Nephron progenitor cell (in vitro differentiated cells): ENCODE data around the gene GPSM1.

Experiments
- DNase-seq: peaks from one replicate; pipeline ENCODE4 v3.0.0; 2021
- H3K27ac Mint-ChIP-seq: 2 replicates; pipeline ENCODE4 v1.8.0; 2021; ENCODE audit warnings: mild to moderate bottlenecking, moderate library complexity, mixed read lengths
- H3K27me3 Mint-ChIP-seq: 2 replicates; pipeline ENCODE4 v1.8.0; 2021; ENCODE audit warnings: mild to moderate bottlenecking, low read depth, mixed read lengths; ENCODE audit not compliant: poor library complexity
- H3K36me3 Mint-ChIP-seq: 2 replicates; pipeline ENCODE4 v1.8.0; 2021; ENCODE audit warnings: low read depth, mixed read lengths
- H3K4me1 Mint-ChIP-seq: 2 replicates; pipeline ENCODE4 v1.8.0; 2021; ENCODE audit warnings: mixed read lengths
- H3K4me3 Mint-ChIP-seq: 2 replicates; pipeline ENCODE4 v1.8.0; 2021; ENCODE audit warnings: mild to moderate bottlenecking, moderate library complexity, mixed read lengths
- H3K9me3 Mint-ChIP-seq: 2 replicates; pipeline ENCODE4 v1.8.0; 2021; ENCODE audit warnings: mild to moderate bottlenecking, moderate library complexity, mixed read lengths
- TF ChIP-seq, protein P1 (sequence below): fragments of 200-600 bp; sonication (generic); IDR thresholded peaks from 2 replicates; pipeline ENCODE4 v1.5.0; 2021; ENCODE audit warnings: antibody characterized with exemption

Gene GPSM1

DNA sequence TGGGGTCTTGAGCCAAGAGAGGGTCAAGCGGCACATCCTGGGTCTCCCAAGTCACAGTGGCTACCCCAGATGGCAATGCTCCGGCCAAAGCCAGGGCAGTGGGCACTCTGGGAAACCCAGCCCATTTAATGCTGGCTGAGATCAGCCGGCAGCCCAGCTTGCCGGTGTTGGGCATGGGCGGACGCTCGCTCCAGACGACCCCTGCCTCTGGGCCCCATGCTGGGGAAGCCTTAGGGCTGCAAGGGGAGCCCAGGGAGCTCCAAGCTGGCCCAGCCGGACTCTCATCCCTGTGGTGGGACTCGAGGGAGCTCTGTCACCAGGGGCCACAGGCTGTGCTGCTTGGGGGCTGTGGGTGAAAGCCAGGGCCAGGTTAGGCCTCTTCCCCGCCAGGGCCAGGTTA is 52.1 kb downstream of the GPSM1 start:
- peaks cover 2% of the 10 kb centered on the region for H3K36me3 Mint-ChIP-seq
- peaks cover 5% of the 10 kb centered on the region for H3K4me1 Mint-ChIP-seq
- H3K27me3 Mint-ChIP-seq: peaks cover 1% of the 10 kb centered on the region
- H3K27ac Mint-ChIP-seq: no peak overlapping the region
- H3K9me3 Mint-ChIP-seq: no peaks in the 10 kb centered on the region
- H3K4me3 Mint-ChIP-seq: no peak overlapping the region
- no peak for DNase-seq
- TF ChIP-seq, protein P1, sequence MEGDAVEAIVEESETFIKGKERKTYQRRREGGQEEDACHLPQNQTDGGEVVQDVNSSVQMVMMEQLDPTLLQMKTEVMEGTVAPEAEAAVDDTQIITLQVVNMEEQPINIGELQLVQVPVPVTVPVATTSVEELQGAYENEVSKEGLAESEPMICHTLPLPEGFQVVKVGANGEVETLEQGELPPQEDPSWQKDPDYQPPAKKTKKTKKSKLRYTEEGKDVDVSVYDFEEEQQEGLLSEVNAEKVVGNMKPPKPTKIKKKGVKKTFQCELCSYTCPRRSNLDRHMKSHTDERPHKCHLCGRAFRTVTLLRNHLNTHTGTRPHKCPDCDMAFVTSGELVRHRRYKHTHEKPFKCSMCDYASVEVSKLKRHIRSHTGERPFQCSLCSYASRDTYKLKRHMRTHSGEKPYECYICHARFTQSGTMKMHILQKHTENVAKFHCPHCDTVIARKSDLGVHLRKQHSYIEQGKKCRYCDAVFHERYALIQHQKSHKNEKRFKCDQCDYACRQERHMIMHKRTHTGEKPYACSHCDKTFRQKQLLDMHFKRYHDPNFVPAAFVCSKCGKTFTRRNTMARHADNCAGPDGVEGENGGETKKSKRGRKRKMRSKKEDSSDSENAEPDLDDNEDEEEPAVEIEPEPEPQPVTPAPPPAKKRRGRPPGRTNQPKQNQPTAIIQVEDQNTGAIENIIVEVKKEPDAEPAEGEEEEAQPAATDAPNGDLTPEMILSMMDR: no peak

DNA sequence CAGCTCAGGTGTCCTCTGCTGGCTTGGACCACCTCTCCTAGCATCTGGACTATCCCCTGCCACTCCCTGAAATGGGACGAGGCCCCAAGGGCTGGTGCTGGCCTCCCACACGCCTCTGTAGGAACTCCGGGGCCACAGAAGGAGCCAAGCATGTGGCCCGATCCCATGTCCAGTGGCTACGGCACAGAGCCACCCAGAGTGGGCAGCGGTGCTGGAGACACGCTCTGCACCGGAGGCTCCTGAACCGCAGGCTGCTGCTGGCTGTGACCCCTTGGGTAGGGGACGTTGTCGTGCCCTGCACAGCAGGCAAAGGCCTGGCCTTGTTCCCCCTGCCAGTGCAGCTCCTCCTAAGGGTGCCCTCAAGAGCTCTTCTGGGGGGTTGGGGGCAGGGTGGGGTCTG is 52.6 kb downstream of the GPSM1 start:
- TF ChIP-seq, protein P1: no peak
- no peaks in the 10 kb centered on the region for H3K27me3 Mint-ChIP-seq
- no peak overlapping the region for H3K27ac Mint-ChIP-seq
- H3K4me1 Mint-ChIP-seq: peaks cover under 1% of the 10 kb centered on the region
- H3K9me3 Mint-ChIP-seq: no peaks in the 10 kb centered on the region
- DNase-seq: no peak
- peaks cover 7% of the 10 kb centered on the region for H3K36me3 Mint-ChIP-seq
- H3K4me3 Mint-ChIP-seq: no peak overlapping the region

DNA sequence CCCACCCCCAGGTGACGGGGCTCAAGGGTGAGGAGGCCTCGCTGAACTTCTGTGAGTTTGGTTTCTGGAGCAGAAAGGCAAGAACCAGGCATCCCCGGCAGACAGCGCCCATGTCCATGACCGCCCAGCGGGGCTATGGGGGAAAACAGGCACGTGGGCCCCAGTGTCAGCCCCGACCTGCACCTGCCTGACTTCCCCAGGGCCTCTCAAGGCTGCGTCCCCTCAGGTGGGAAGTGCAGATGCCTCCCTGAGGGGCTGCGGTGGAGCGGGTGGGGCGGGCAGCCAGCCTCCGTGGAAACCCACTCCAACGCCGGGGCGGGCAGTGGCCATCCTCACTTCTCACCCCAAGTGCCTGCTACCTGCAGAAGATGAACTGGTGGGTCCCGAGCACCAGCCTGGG is 53.0 kb downstream of the GPSM1 start:
- Mint-ChIP-seq H3K27ac (no peak overlapping the region), H3K36me3 (peaks cover 11% of the 10 kb centered on the region), H3K9me3 (no peaks in the 10 kb centered on the region), H3K4me3 (no peak overlapping the region), H3K27me3 (no peaks in the 10 kb centered on the region), H3K4me1 (no peaks in the 10 kb centered on the region)
- TF ChIP-seq, protein P1: no peak
- no peak for DNase-seq

DNA sequence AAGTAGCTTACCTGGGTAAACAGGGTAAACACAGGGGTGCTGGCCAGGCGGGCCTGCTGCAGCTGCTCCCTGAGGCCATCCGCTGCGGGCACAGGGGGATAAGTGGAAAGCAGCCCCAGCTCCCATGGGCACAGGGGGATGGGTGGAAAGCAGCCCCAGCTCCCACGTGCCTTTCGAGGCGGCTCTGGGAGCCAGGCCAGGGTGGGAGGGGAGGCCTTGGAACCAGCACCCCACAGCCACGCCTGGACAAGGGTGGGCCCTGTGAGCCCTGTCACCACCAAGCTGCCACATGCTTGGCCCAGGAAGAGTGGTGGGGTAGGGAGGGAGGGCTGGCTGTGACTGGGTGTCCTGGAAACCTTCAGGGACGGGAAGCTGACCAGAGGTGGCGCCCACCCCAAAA is 54.0 kb downstream of the GPSM1 start:
- Mint-ChIP-seq H3K36me3 (peaks cover 21% of the 10 kb centered on the region), H3K4me1 (no peaks in the 10 kb centered on the region)
- no peak for DNase-seq

DNA sequence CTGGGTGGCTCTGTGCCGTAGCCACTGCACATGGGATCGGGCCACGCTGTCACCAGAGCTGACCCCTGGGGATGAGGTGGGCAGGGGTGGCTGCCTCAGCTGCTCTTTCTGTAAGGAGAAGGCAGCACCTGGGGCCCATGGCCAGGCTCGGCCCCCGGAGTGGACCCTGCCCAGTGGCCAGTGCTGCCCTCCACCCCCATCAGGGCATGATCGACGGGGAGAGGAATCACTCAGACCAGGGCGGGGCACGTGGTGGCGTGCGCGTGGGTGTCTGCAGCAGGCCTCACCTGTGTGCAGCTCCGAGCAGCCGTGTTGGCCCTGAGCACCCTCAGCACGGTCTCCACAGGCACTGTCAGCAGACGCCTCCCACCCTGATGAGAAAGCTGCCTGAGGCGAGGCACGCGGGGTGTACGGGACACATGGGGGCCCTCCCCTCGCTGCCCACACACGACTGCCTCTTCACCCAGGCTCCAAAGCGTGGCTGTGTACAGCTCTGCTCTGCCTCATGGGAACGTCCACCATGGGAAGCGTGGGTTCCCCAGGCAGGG is 54.7 kb downstream of the GPSM1 start:
- H3K9me3 Mint-ChIP-seq: no peaks in the 10 kb centered on the region
- TF ChIP-seq, protein P1: no peak
- H3K4me1 Mint-ChIP-seq: no peaks in the 10 kb centered on the region

More for the DNA sequence above, 54.0 kb downstream of the GPSM1 start:
- TF ChIP-seq, protein P1: no peak
- H3K27me3 Mint-ChIP-seq: no peaks in the 10 kb centered on the region
- no peaks in the 10 kb centered on the region for H3K9me3 Mint-ChIP-seq
- no peak overlapping the region for H3K27ac Mint-ChIP-seq
- no peak overlapping the region for H3K4me3 Mint-ChIP-seq

DNA sequence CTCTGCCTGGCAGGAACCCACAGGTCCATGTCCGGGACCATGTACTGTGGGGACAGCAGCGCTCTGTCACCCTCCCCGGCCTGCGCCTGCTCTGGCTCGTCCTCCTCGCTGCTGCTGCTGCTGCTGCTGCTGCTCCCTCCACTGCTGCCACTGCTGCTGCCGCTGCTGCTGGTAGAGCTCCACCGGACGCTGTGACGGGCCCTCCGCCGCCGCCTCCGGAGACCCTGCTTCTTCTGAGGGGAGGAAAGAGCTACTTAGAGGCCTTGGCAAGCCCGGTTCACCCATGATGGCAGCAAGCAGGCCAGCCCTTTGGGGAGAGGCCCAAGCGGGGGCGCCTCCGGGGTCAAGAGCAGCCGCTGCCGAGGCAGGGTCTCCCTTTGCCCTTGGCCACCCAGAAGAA is 56.1 kb downstream of the GPSM1 start:
- Mint-ChIP-seq H3K36me3 (peaks cover 30% of the 10 kb centered on the region), H3K4me1 (no peaks in the 10 kb centered on the region), H3K4me3 (no peak overlapping the region), H3K27me3 (no peaks in the 10 kb centered on the region), H3K9me3 (no peaks in the 10 kb centered on the region), H3K27ac (no peak overlapping the region)
- TF ChIP-seq, protein P1: no peak
- DNase-seq: no peak

More for the DNA sequence above, 54.7 kb downstream of the GPSM1 start:
- no peak for DNase-seq
- no peak overlapping the region for H3K4me3 Mint-ChIP-seq
- peaks cover 22% of the 10 kb centered on the region for H3K36me3 Mint-ChIP-seq
- no peaks in the 10 kb centered on the region for H3K27me3 Mint-ChIP-seq
- no peak overlapping the region for H3K27ac Mint-ChIP-seq
